Measurements from ENCODE around the gene ELP5.

DNA sequence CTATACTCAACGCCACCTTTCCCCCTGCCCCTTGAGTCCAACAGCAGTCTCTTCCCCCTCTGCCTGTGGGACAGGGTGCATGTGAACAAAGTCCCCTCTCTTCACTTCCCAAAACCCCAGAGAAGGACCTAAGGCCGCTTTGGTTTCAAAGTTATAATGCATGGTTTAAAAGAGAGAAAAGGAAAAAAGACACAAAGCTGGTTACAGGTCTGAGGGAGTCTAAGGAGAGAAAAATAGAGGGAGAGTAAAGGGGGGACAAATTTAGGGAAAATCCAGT is 8.6 kb upstream of the ELP5 start:
- TF ChIP-seq, protein P1, sequence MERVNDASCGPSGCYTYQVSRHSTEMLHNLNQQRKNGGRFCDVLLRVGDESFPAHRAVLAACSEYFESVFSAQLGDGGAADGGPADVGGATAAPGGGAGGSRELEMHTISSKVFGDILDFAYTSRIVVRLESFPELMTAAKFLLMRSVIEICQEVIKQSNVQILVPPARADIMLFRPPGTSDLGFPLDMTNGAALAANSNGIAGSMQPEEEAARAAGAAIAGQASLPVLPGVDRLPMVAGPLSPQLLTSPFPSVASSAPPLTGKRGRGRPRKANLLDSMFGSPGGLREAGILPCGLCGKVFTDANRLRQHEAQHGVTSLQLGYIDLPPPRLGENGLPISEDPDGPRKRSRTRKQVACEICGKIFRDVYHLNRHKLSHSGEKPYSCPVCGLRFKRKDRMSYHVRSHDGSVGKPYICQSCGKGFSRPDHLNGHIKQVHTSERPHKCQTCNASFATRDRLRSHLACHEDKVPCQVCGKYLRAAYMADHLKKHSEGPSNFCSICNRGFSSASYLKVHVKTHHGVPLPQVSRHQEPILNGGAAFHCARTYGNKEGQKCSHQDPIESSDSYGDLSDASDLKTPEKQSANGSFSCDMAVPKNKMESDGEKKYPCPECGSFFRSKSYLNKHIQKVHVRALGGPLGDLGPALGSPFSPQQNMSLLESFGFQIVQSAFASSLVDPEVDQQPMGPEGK (CRISPR knock-in tag; IDR thresholded peaks at IDR 0.05; ENCODE audit: borderline replicate concordance), result no peak
- no peak for TF ChIP-seq ZNF565 (CRISPR knock-in tag; conservative IDR thresholded peaks at IDR 0.05; ENCODE audit: low read depth)
- TF ChIP-seq CSDC2 (CRISPR knock-in tag; IDR thresholded peaks at IDR 0.05), result no peak
- TF ChIP-seq, protein P2, sequence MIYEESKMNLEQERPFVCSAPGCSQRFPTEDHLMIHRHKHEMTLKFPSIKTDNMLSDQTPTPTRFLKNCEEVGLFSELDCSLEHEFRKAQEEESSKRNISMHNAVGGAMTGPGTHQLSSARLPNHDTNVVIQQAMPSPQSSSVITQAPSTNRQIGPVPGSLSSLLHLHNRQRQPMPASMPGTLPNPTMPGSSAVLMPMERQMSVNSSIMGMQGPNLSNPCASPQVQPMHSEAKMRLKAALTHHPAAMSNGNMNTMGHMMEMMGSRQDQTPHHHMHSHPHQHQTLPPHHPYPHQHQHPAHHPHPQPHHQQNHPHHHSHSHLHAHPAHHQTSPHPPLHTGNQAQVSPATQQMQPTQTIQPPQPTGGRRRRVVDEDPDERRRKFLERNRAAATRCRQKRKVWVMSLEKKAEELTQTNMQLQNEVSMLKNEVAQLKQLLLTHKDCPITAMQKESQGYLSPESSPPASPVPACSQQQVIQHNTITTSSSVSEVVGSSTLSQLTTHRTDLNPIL (CRISPR knock-in tag; IDR thresholded peaks at IDR 0.05; ENCODE audit: low read depth), result no peak
- no peak for TF ChIP-seq CSRNP3 (CRISPR knock-in tag; IDR thresholded peaks at IDR 0.05)
- TF ChIP-seq GLIS3 (CRISPR knock-in tag; IDR thresholded peaks at IDR 0.05), result no peak
- TF ChIP-seq TOX (CRISPR knock-in tag; IDR thresholded peaks at IDR 0.05; ENCODE audit: borderline replicate concordance), result no peak
- TF ChIP-seq ISL1 (CRISPR knock-in tag; IDR thresholded peaks at IDR 0.05), result no peak
- TF ChIP-seq ZFP30 (CRISPR knock-in tag; IDR thresholded peaks at IDR 0.05), result no peak

Measured in SK-N-SH treated with all-trans-retinoic acid at 6 μM for 48 hours (cell line).